ENCODE measurements around the gene CCDC27. TPM values are rescaled to one million over a fixed set of nuclear protein-coding genes. Genes with fewer than 3 reads are reported as not detected.

The CCDC27 gene
- polyA plus RNA-seq, 3 donors, result not detected

- peaks cover 2 to 7% (median 4%) of the 10 kb centered on the region in 3 donors for H3K27me3 Mint-ChIP-seq (ENCODE audit: low read depth in 3 of 3)
- no peak overlapping the region for H3K27ac ChIP-seq (ENCODE audit: low read depth in 1 of 2, low read length in 2 of 2)
Observed at GRCh38 chr1:3745590-3746381, 6.5 kb upstream of the CCDC27 start.

GRCh38 chr1:3746389-3746829 lies 5.8 kb upstream of the CCDC27 start:
- Histone ChIP-seq H3K4me1 (ENCODE audit: control insufficient read depth in 1 of 2, insufficient read depth in 2 of 2, low read length in 2 of 2) (peaks cover 16 to 23% of the 10 kb centered on the region in 2 donors), H3K9ac (ENCODE audit: insufficient read depth, low read length, poor library complexity, severe bottlenecking) (peak overlapping the region; percentile 80), H3K4me2 (replicated peaks; ENCODE audit: extremely low read depth, low read length, poor library complexity, severe bottlenecking) (peak overlapping the region; percentile 89), H3K9me3 (replicated peaks in 1 of 2; ENCODE audit: control insufficient read depth in 1 of 2, insufficient read depth in 1 of 2, low read length in 2 of 2) (no peaks in the 10 kb centered on the region), H3K27ac (ENCODE audit: low read depth in 1 of 2, low read length in 2 of 2) (no peak overlapping the region), H3K79me2 (ENCODE audit: insufficient read depth, low read length) (no peaks in the 10 kb centered on the region), H3K4me3 (replicated peaks in 1 of 3; ENCODE audit: low read depth in 2 of 3, low read length in 3 of 3) (peak overlapping the region; percentile 42 to 83 (median 71)), H4K20me1 (ENCODE audit: insufficient read depth, low read length) (no peaks in the 10 kb centered on the region), H3K27me3 (ENCODE audit: control insufficient read depth in 2 of 2, insufficient read depth in 2 of 2, low read length in 2 of 2) (no peaks in the 10 kb centered on the region), H3K36me3 (replicated peaks in 1 of 2; ENCODE audit: control insufficient read depth in 1 of 2, insufficient read depth in 2 of 2, low read length in 2 of 2) (peaks cover 5 to 10% of the 10 kb centered on the region in 2 donors), H2AFZ (ENCODE audit: insufficient read depth, low read depth, low read length, poor library complexity, severe bottlenecking) (peak overlapping the region; percentile 82)
- peaks cover 0 to 2% (median 0%) of the 10 kb centered on the region in 7 donors for H3K9me3 Mint-ChIP-seq
- 48% methylated on average over 28 of the region's 35 CpGs for WGBS (ENCODE audit: insufficient coverage)
- H3K27ac Mint-ChIP-seq, result peak overlapping the region in 2 of 7 donors; percentile 59 to 64
- intact Hi-C loops (cut with micrococcal nuclease), result no loop called here
- peak overlapping the region; percentile 78 to 84 for H3K4me3 Mint-ChIP-seq
- peaks cover 37% of the 10 kb centered on the region for H3K4me1 Mint-ChIP-seq
- DNase-seq, result no peak
- TF ChIP-seq CTCF (IDR thresholded peaks at IDR 0.05), result no peak
- H3K36me3 Mint-ChIP-seq, result peaks cover 10 to 17% of the 10 kb centered on the region in 2 donors
- peaks cover 2 to 7% (median 4%) of the 10 kb centered on the region in 3 donors for H3K27me3 Mint-ChIP-seq (ENCODE audit: low read depth in 3 of 3)

More at GRCh38 chr1:3745590-3746381, 6.5 kb upstream of the CCDC27 start:
- H3K79me2 ChIP-seq (ENCODE audit: insufficient read depth, low read length), result no peaks in the 10 kb centered on the region
- no peaks in the 10 kb centered on the region for H3K9me3 ChIP-seq (replicated peaks in 1 of 2; ENCODE audit: control insufficient read depth in 1 of 2, insufficient read depth in 1 of 2, low read length in 2 of 2)
- no peak overlapping the region for H3K9ac ChIP-seq (ENCODE audit: insufficient read depth, low read length, poor library complexity, severe bottlenecking)
- no peaks in the 10 kb centered on the region for H4K20me1 ChIP-seq (ENCODE audit: insufficient read depth, low read length)
- no peak overlapping the region for H3K4me3 ChIP-seq (replicated peaks in 1 of 3; ENCODE audit: low read depth in 2 of 3, low read length in 3 of 3)
- Mint-ChIP-seq H3K4me1 (peaks cover 37% of the 10 kb centered on the region), H3K27ac (peak overlapping the region in 4 of 7 donors; percentile 13 to 64 (median 40)), H3K4me3 (peak overlapping the region; percentile 78 to 84), H3K9me3 (peaks cover 0 to 2% (median 0%) of the 10 kb centered on the region in 7 donors), H3K36me3 (peaks cover 11 to 18% of the 10 kb centered on the region in 2 donors)
- DNase-seq, result no peak
- H3K4me1 ChIP-seq (ENCODE audit: control insufficient read depth in 1 of 2, insufficient read depth in 2 of 2, low read length in 2 of 2), result peaks cover 16 to 23% of the 10 kb centered on the region in 2 donors
- no peak for TF ChIP-seq CTCF (IDR thresholded peaks at IDR 0.05)
- 89% methylated on average over 19 of the region's 25 CpGs for WGBS (ENCODE audit: insufficient coverage)
- peak overlapping the region; percentile 82 for H2AFZ ChIP-seq (ENCODE audit: insufficient read depth, low read depth, low read length, poor library complexity, severe bottlenecking)
- no peaks in the 10 kb centered on the region for H3K27me3 ChIP-seq (ENCODE audit: control insufficient read depth in 2 of 2, insufficient read depth in 2 of 2, low read length in 2 of 2)
- peaks cover 5 to 10% of the 10 kb centered on the region in 2 donors for H3K36me3 ChIP-seq (replicated peaks in 1 of 2; ENCODE audit: control insufficient read depth in 1 of 2, insufficient read depth in 2 of 2, low read length in 2 of 2)
- no peak overlapping the region for H3K4me2 ChIP-seq (replicated peaks; ENCODE audit: extremely low read depth, low read length, poor library complexity, severe bottlenecking)
- intact Hi-C loops (cut with micrococcal nuclease), result no loop called here
